Caki2 (cell line): Measurements from ENCODE around the gene ST8SIA1. TPM values are rescaled to one million over a fixed set of nuclear protein-coding genes. Genes with fewer than 3 reads are reported as not detected.
"Not testable (repeated sequence)": the region's sequence is repeated elsewhere in the genome, so short reads cannot be mapped to it uniquely, and the experiment has no call there.

Experiments
- DNase-seq: peaks from one replicate; pipeline ENCODE4 v3.0.0-alpha.2; 2015; ENCODE audit warnings: low read depth
- in situ Hi-C: cut with HindIII; loops from 2 replicates; pipeline ENCODE4 v1.10.0; 2016; ENCODE audit warnings: low sequenced_read_pairs, low pct_unique_long_range_greater_than_20kb, mixed read lengths
- total RNA-seq: library from RNA; depleted of rRNA; stranded (reverse); fragments of >200 nt; shearing (Covaris generic); gene quantifications from 2 replicates; pipeline ENCODE4 v1.2.3, GENCODE V29; 2014; ENCODE audit warnings: low replicate concordance

ST8SIA1 gene
- total RNA-seq, 1 experiment from 2014 or later, result not detected

GRCh38 chr12:22217556-22217955 lies 117.0 kb downstream of the ST8SIA1 start:
- in situ Hi-C loops, result no loop called here
- DNase-seq, result no peak

- DNase-seq, result no peak
- in situ Hi-C loops, result no loop called here
These were observed 118.8 kb downstream of the ST8SIA1 start for GRCh38 chr12:22215467-22216253.

DNA sequence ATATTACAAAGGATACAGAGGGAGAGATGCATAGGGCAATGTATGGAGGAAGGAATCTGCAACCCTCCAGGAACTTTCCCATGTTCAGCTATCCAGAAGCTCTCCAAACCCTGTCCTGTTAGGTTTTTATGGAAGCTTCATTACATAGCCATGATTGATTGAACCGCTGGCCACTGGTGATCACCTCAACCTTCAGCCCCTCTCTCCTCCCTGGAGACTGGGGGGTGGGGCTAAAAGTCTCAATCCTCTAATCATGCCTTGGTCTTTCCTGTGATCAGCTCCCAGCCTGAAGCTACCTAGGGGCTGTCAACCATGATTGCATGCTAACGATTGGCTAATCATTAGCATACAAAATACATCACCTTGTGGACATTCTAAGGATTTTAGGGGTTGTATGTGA lies 123.4 kb downstream of the ST8SIA1 start:
- in situ Hi-C loops, result no loop called here
- no peak for DNase-seq

DNA sequence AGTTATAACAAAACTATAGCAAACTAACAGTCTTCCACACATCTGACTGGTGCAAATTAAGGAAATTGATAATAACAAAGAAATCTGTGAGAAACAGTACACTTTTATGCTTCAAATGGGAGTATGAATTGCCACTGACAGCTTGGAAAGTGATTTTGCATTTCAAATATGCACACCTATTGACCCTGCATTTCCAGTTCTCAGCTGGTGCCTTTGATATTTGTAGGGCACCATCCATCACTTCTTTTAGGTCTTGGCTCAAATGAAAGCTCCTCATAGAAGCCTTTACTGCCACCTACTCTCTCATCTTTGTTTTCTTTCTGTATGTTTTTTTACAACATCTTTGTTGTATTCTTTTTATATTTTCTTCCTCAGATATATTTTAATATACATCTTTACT lies 125.1 kb downstream of the ST8SIA1 start:
- DNase-seq, result no peak
- in situ Hi-C loops, result no loop called here

GRCh38 chr12:22206111-22206728 lies 128.3 kb downstream of the ST8SIA1 start:
- in situ Hi-C loops, result no loop called here
- DNase-seq, result no peak

GRCh38 chr12:22204391-22204790 lies 130.1 kb downstream of the ST8SIA1 start:
- in situ Hi-C loops, result no loop called here
- no peak for DNase-seq

DNA sequence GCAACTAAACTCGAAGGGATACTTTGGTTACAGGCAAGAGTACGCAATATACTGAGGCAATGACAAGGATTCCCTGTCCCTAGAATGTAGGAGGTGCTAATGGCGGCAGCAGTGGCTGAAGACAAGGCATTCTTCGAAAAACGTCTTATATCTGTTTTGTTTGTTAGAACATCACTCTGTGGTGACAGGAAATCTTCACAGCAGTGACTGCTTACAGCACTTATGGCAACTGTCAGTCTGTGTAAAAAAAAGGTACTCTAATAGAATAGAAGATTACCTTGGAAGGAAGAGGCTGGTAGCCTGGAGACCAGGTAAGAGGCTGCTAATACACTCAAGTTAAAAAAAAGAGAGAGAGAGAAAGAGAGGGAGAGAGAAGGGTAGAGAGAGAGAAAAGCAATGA lies 131.7 kb downstream of the ST8SIA1 start:
- in situ Hi-C loops, result no loop called here
- no peak for DNase-seq

GRCh38 chr12:22201101-22201500 lies 133.4 kb downstream of the ST8SIA1 start:
- in situ Hi-C loops, result no loop called here
- DNase-seq, result no peak

GRCh38 chr12:22196236-22196635 lies 138.3 kb downstream of the ST8SIA1 start:
- in situ Hi-C loops, result no loop called here
- DNase-seq, result no peak

- no peak for DNase-seq
- in situ Hi-C loops, result no loop called here
These were observed 143.5 kb downstream of the ST8SIA1 start for GRCh38 chr12:22190969-22191368.

DNA sequence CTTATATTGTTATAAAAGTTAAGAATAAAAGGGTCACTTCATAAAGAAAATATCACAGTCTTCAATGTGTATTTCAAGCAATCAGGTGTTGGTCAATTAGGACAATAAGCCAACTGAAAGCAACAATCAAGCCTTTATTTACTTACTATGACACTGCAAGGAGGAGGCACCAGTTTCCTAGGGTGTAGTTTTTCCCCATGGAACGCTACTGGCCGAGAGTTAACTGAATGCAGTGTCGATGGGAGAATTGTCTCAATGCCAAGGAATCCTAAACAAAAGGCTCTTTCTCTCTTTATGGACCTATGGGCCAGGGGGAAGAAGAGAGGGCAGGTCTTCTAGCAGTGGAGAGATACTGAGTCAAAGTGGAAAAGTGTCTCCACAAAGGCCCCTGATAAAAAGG lies 146.1 kb downstream of the ST8SIA1 start:
- in situ Hi-C loops, result no loop called here
- DNase-seq, result no peak

GRCh38 chr12:22180705-22181104 lies 153.8 kb downstream of the ST8SIA1 start:
- no peak for DNase-seq
- in situ Hi-C loops, result no loop called here

DNA sequence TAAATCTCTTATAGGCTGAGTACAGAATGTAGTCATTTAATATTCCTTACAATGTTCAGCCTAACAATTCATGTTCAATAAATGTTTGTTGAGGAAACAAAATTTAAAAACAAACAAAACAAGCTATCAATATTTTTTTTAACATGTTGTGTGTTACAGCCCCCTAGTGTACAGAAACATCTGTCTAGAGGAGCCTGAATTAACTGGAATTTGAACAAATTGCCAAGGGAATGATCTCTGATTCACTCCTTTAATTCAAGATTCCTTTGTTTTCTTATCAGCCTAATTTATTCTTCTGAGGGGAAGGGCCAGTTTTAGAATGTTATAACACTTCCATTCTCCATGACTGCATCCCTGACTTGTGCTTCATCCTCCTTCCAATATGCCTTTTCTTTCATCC lies 161.3 kb downstream of the ST8SIA1 start:
- no peak for DNase-seq
- in situ Hi-C loops, result no loop called here

DNA sequence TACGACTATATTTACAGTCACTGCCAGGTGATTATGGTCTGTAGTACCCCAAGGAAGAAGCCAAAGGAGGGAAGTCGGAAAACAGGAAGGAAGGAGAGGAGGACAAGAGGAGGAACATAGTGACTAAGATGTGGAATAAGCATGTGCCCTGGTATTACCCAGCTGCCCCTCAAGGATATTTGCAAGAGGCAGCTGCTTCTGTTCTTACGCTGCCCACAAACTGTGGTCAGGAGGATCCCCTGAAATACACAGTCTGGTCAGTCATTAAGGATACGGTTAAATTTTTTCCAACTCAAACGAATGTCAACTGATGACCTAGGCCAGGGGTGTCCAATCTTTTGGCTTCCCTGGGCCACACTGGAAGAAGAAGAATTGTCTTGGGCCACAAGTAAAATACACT lies 162.0 kb downstream of the ST8SIA1 start:
- in situ Hi-C loops, result no loop called here

GRCh38 chr12:22169376-22169775 lies 165.1 kb downstream of the ST8SIA1 start:
- in situ Hi-C loops, result no loop called here
- no peak for DNase-seq

More for the DNA sequence above, 162.0 kb downstream of the ST8SIA1 start:
- DNase-seq, result no peak

- no peak for DNase-seq
- in situ Hi-C loops, result no loop called here
These were observed 170.4 kb downstream of the ST8SIA1 start for GRCh38 chr12:22164139-22164538.

GRCh38 chr12:22163594-22163993 lies 170.9 kb downstream of the ST8SIA1 start:
- no peak for DNase-seq
- in situ Hi-C loops, result no loop called here

DNA sequence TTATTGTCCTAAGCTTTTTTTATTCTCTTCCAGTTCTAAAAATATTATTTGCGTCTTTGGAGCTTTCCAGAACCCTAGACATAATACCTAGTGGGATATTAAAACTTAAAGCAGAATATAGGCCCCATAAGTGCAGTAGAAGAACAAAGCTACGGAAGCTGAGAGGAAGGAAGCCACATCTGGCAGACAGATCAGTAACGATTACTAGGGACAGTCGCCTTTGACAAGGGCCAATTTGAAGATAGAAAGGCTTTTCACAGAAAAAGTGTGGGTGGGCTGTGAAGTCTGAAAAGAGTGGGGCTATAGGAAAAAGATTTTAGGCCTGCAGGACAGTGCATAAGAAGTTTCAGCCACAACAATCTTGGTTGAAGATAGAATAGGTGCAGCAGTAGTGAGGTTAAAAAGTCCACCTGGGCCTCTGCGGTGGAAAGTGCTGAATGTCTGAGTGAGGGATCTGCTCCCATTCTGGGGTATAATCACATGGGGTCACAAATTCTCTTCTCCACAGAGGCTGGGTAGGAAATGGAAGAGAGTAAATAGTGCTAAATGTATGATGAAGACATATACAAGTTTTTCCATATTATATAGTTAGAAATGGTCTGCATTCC lies 174.0 kb downstream of the ST8SIA1 start:
- no peak for DNase-seq
- in situ Hi-C loops, result no loop called here

GRCh38 chr12:22149286-22149685 lies 185.2 kb downstream of the ST8SIA1 start:
- in situ Hi-C loops, DNase-seq: not testable (repeated sequence)
